Keratinocyte (primary cell): ENCODE measurements around the gene PHACTR1. TPM values are rescaled to one million over a fixed set of nuclear protein-coding genes. Genes with fewer than 3 reads are reported as not detected.

Source experiments
- DNase-seq: peaks from one replicate; pipeline ENCODE4 v3.0.0-alpha.2; 2011; ENCODE audit warnings: low read depth, missing footprints, low spot score
- FAIRE-seq: peaks from 2 replicates; lab custom pipeline; 2011; peaks lifted over from hg19 to GRCh38; lab: Jason Lieb, UNC
- H2AFZ ChIP-seq: 2 replicates; pipeline ENCODE4 v1.6.0; 2012; ENCODE audit warnings: low read length, control low read depth, inconsistent platforms; ENCODE audit not compliant: control insufficient read depth
- H3K27ac ChIP-seq: 2 replicates; pipeline ENCODE4 v1.5.1; 2011; ENCODE audit warnings: low read length; ENCODE audit not compliant: control insufficient read depth, insufficient read depth
- H3K27me3 ChIP-seq: 3 replicates; pipeline ENCODE4 v1.6.0; 2011; ENCODE audit warnings: low read length; ENCODE audit not compliant: control insufficient read depth, insufficient read depth; ENCODE audit errors: extremely low read depth
- H3K36me3 ChIP-seq, 2 experiments: 2 replicates in 1 of 2; 3 replicates in 1 of 2; pipeline ENCODE4 v1.5.1; 2011; ENCODE audit warnings: low read length in 2 of 2, mild to moderate bottlenecking in 1 of 2; ENCODE audit not compliant: control insufficient read depth in 2 of 2, insufficient read depth in 2 of 2; ENCODE audit errors: extremely low read depth in 1 of 2
- H3K4me1 ChIP-seq: 3 replicates; pipeline ENCODE4 v1.5.1; 2011; ENCODE audit warnings: low read length; ENCODE audit not compliant: control insufficient read depth, insufficient read depth; ENCODE audit errors: extremely low read depth
- H3K4me2 ChIP-seq: 3 replicates; pipeline ENCODE4 v1.6.0; 2011; ENCODE audit warnings: low read depth, low read length; ENCODE audit not compliant: control insufficient read depth, insufficient read depth; ENCODE audit errors: extremely low read depth
- H3K4me3 ChIP-seq, 3 experiments: fragments of 200-600 bp in 1 of 3; sonication (generic) in 1 of 3; 2 replicates in 2 of 3; 3 replicates in 1 of 3; pipeline ENCODE4 v1.5.1; 2011 to 2016; ENCODE audit warnings: low read length in 3 of 3, mild to moderate bottlenecking in 3 of 3, control low read depth in 2 of 3, inconsistent platforms in 1 of 3, low read depth in 1 of 3, mixed read lengths in 1 of 3, mixed run types in 1 of 3, moderate library complexity in 1 of 3; ENCODE audit not compliant: control insufficient read depth in 2 of 3, insufficient read depth in 2 of 3; ENCODE audit errors: extremely low read depth in 1 of 3
- H3K79me2 ChIP-seq: 2 replicates; pipeline ENCODE4 v1.6.0; 2012; ENCODE audit warnings: low read length; ENCODE audit not compliant: control insufficient read depth, insufficient read depth
- H3K9ac ChIP-seq: 3 replicates; pipeline ENCODE4 v1.6.0; 2011; ENCODE audit warnings: low read length; ENCODE audit not compliant: control insufficient read depth, insufficient read depth; ENCODE audit errors: extremely low read depth
- H3K9me1 ChIP-seq: 3 replicates; pipeline ENCODE4 v1.6.0; 2011; ENCODE audit warnings: low read length; ENCODE audit not compliant: control insufficient read depth, insufficient read depth; ENCODE audit errors: extremely low read depth
- H3K9me3 ChIP-seq: 2 replicates; pipeline ENCODE4 v1.5.1; 2012; ENCODE audit warnings: low read depth, low read length; ENCODE audit not compliant: control insufficient read depth
- H4K20me1 ChIP-seq: 3 replicates; pipeline ENCODE4 v1.6.0; 2011; ENCODE audit warnings: low read length; ENCODE audit not compliant: control insufficient read depth, insufficient read depth; ENCODE audit errors: extremely low read depth
- EZH2 ChIP-seq: IDR thresholded peaks from one replicate; pipeline ENCODE4 v1.6.1; 2012; ENCODE audit warnings: inconsistent platforms, mild to moderate bottlenecking, low read length, moderate library complexity
- dilution Hi-C: fragments of 300-500 bp; cut with MboI; formaldehyde crosslinking; loops from one replicate; pipeline ENCODE4 v1.7.0; 2020; ENCODE audit warnings: low sequenced_read_pairs; ENCODE audit not compliant: extremely low pct_ligation_motif_present
- polyA plus RNA-seq, 5 experiments: library from polyadenylated mRNA; depleted of rRNA in 3 of 5; stranded (reverse) in 3 of 5; stranded (forward) in 1 of 5; unstranded in 1 of 5; fragments of >200 nt; gene quantifications; 1 replicate in 1 of 5; 2 replicates in 3 of 5; 3 replicates in 1 of 5; pipeline versions ENCODE4 v1.2.1 to v1.2.3, GENCODE V29; 2011 to 2012; ENCODE audit warnings: missing spikeins in 2 of 5, low read depth in 1 of 5, low replicate concordance in 1 of 5
- TF ChIP-seq, protein P1 (sequence below), 3 experiments: IDR thresholded peaks in 1 of 3; conservative IDR thresholded peaks in 1 of 3; optimal IDR thresholded peaks in 1 of 3; 2 replicates in 2 of 3; 3 replicates in 1 of 3; pipeline versions ENCODE3 to v1.5.1; 2011; ENCODE audit warnings: low read length in 3 of 3, mild to moderate bottlenecking in 3 of 3, moderate library complexity in 2 of 3, control low read depth in 1 of 3, inconsistent platforms in 1 of 3; ENCODE audit not compliant: insufficient read depth in 2 of 3; ENCODE audit errors: extremely low read depth in 1 of 3

PHACTR1 gene
- polyA plus RNA-seq, 1 donor (not counting 4 experiments of a cell fraction or from before 2014, with no cell fraction given), result 0.22 TPM

DNA sequence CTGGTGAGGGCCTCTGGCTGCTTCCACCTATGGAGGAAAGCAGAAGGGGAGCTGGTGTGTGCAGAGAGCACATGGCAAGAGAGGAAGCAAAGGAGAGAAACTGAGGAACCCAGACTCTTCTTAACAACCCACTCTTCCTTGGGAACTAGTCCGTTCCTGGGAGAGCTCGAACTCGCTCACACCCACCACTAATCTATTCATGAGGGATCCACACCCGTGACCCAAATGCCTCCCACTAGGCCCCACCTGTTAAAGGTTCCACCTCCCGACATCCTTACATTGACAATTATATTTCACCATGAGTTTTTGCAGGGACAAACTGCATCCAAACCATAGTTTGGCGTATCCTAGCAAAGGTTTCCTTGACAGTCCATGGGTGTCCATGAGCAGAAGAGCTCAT, 488.5 kb downstream of the PHACTR1 start:
- H3K79me2 ChIP-seq, result no peaks in the 10 kb centered on the region
- H3K4me2 ChIP-seq, result no peak overlapping the region
- TF ChIP-seq EZH2, result no peak
- TF ChIP-seq, protein P1, sequence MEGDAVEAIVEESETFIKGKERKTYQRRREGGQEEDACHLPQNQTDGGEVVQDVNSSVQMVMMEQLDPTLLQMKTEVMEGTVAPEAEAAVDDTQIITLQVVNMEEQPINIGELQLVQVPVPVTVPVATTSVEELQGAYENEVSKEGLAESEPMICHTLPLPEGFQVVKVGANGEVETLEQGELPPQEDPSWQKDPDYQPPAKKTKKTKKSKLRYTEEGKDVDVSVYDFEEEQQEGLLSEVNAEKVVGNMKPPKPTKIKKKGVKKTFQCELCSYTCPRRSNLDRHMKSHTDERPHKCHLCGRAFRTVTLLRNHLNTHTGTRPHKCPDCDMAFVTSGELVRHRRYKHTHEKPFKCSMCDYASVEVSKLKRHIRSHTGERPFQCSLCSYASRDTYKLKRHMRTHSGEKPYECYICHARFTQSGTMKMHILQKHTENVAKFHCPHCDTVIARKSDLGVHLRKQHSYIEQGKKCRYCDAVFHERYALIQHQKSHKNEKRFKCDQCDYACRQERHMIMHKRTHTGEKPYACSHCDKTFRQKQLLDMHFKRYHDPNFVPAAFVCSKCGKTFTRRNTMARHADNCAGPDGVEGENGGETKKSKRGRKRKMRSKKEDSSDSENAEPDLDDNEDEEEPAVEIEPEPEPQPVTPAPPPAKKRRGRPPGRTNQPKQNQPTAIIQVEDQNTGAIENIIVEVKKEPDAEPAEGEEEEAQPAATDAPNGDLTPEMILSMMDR (optimal IDR thresholded peaks at IDR 0.05 in 1 of 3, IDR thresholded peaks at IDR 0.05 in 1 of 3, conservative IDR thresholded peaks at IDR 0.05 in 1 of 3; ENCODE audit: extremely low read depth in 1 of 3, insufficient read depth in 2 of 3, low read length in 3 of 3), result no peak
- dilution Hi-C loops, result no loop called here
- H3K27me3 ChIP-seq, result peaks cover 6% of the 10 kb centered on the region
- no peak overlapping the region for H2AFZ ChIP-seq
- H3K36me3 ChIP-seq, result no peaks in the 10 kb centered on the region
- no peak for FAIRE-seq
- no peak overlapping the region for H3K27ac ChIP-seq
- H3K9me3 ChIP-seq, result no peaks in the 10 kb centered on the region
- H4K20me1 ChIP-seq, result no peaks in the 10 kb centered on the region
- no peaks in the 10 kb centered on the region for H3K9me1 ChIP-seq
- no peak for DNase-seq
- H3K4me1 ChIP-seq, result no peaks in the 10 kb centered on the region
- no peak overlapping the region for H3K4me3 ChIP-seq
- H3K9ac ChIP-seq, result no peak overlapping the region

DNA sequence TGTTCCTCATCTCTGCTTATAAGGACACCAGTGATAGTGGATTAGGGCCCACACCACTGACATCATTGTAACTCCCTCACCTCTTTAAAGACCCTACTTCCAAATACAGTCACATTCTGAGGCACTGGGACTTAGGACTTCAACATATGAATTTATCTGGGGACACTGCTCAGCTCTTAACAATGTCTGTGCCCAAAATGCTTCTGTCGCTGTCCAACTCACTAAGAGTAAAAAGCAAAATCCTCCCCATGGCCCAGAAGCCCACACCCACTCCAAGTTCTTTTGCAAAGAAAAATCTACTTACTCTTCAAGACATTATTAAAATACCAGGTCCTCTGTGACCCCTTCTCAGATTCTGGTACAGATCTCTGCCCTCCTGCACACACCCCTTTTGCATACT, 495.5 kb downstream of the PHACTR1 start:
- dilution Hi-C loops, result no loop called here
- no peak for FAIRE-seq
- H3K27me3 ChIP-seq, result no peaks in the 10 kb centered on the region
- no peak overlapping the region for H3K9ac ChIP-seq
- no peak overlapping the region for H2AFZ ChIP-seq
- H3K79me2 ChIP-seq, result no peaks in the 10 kb centered on the region
- H3K9me1 ChIP-seq, result no peaks in the 10 kb centered on the region
- no peak for TF ChIP-seq EZH2
- TF ChIP-seq, protein P1 (optimal IDR thresholded peaks at IDR 0.05 in 1 of 3, IDR thresholded peaks at IDR 0.05 in 1 of 3, conservative IDR thresholded peaks at IDR 0.05 in 1 of 3; ENCODE audit: extremely low read depth in 1 of 3, insufficient read depth in 2 of 3, low read length in 3 of 3), result no peak
- H3K27ac ChIP-seq, result no peak overlapping the region
- H3K9me3 ChIP-seq, result no peaks in the 10 kb centered on the region
- no peaks in the 10 kb centered on the region for H3K4me1 ChIP-seq
- H3K4me2 ChIP-seq, result no peak overlapping the region
- H4K20me1 ChIP-seq, result no peaks in the 10 kb centered on the region
- no peak overlapping the region for H3K4me3 ChIP-seq
- no peak for DNase-seq
- H3K36me3 ChIP-seq, result no peaks in the 10 kb centered on the region
